Endothelial cell (in vitro differentiated cells): ENCODE measurements around the gene CTNND2. TPM values are rescaled to one million over a fixed set of nuclear protein-coding genes. Genes with fewer than 3 reads are reported as not detected.

ENCODE experiments used
- DNase-seq: peaks from one replicate; pipeline ENCODE4 v3.0.0; 2021; ENCODE audit warnings: low spot score
- H3K27ac Mint-ChIP-seq: one replicate; pipeline ENCODE4 v1.8.0; 2021; ENCODE audit warnings: mixed read lengths, inconsistent platforms; ENCODE audit not compliant: unreplicated experiment
- H3K27me3 Mint-ChIP-seq: one replicate; pipeline ENCODE4 v1.8.0; 2021; ENCODE audit warnings: mild to moderate bottlenecking, moderate library complexity, mixed read lengths, inconsistent platforms; ENCODE audit not compliant: unreplicated experiment
- H3K36me3 Mint-ChIP-seq: one replicate; pipeline ENCODE4 v1.8.0; 2021; ENCODE audit warnings: mild to moderate bottlenecking, low read depth, mixed read lengths, inconsistent platforms; ENCODE audit not compliant: unreplicated experiment
- H3K4me1 Mint-ChIP-seq: one replicate; pipeline ENCODE4 v1.8.0; 2021; ENCODE audit warnings: mild to moderate bottlenecking, mixed read lengths, inconsistent platforms; ENCODE audit not compliant: unreplicated experiment
- H3K4me3 Mint-ChIP-seq: one replicate; pipeline ENCODE4 v1.8.0; 2021; ENCODE audit warnings: mild to moderate bottlenecking, mixed read lengths, inconsistent platforms; ENCODE audit not compliant: unreplicated experiment
- H3K9me3 Mint-ChIP-seq: one replicate; pipeline ENCODE4 v1.8.0; 2021; ENCODE audit warnings: mixed read lengths, inconsistent platforms; ENCODE audit not compliant: unreplicated experiment
- total RNA-seq: library from RNA; stranded (reverse); fragmentation: NEBNext Ultra II Directional; extraction: Animal tissue kit (Norgen Biotek cat#: 25700); gene quantifications from one replicate; pipeline ENCODE4 v1.2.1, GENCODE V29; 2021; ENCODE audit not compliant: unreplicated experiment
- TF ChIP-seq, protein P1 (sequence below): fragments of 200-600 bp; sonication (generic); IDR thresholded peaks from one replicate; pipeline ENCODE4 v1.5.0; 2021; ENCODE audit warnings: antibody characterized with exemption; ENCODE audit not compliant: unreplicated experiment

The CTNND2 gene
- total RNA-seq, 1 donor from 2014 or later = 3.6 TPM

DNA sequence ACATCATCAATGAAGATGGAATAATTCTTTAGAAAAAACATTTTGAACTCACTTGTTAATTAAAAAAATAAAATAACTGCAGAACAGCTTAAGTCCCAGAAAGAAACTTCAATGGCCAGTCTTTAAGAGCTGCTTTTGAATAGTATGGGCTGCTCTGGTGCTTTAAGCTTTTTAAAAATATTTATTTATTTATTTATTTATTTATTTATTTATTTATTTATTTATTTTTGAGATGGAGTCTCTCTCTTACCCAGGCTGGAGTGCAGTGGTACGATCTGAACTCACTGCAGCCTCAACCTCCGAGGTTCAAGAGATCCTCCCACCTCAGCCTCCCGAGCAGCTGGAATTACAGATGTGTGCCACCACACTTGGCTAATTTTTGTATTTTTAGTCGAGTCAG lies 626.9 kb downstream of the CTNND2 start:
- no peaks in the 10 kb centered on the region for H3K9me3 Mint-ChIP-seq
- no peak overlapping the region for H3K27ac Mint-ChIP-seq
- no peak overlapping the region for H3K4me3 Mint-ChIP-seq
- H3K4me1 Mint-ChIP-seq = no peaks in the 10 kb centered on the region
- H3K36me3 Mint-ChIP-seq = peaks cover 7% of the 10 kb centered on the region
- H3K27me3 Mint-ChIP-seq = peaks cover 2% of the 10 kb centered on the region
- TF ChIP-seq, protein P1, sequence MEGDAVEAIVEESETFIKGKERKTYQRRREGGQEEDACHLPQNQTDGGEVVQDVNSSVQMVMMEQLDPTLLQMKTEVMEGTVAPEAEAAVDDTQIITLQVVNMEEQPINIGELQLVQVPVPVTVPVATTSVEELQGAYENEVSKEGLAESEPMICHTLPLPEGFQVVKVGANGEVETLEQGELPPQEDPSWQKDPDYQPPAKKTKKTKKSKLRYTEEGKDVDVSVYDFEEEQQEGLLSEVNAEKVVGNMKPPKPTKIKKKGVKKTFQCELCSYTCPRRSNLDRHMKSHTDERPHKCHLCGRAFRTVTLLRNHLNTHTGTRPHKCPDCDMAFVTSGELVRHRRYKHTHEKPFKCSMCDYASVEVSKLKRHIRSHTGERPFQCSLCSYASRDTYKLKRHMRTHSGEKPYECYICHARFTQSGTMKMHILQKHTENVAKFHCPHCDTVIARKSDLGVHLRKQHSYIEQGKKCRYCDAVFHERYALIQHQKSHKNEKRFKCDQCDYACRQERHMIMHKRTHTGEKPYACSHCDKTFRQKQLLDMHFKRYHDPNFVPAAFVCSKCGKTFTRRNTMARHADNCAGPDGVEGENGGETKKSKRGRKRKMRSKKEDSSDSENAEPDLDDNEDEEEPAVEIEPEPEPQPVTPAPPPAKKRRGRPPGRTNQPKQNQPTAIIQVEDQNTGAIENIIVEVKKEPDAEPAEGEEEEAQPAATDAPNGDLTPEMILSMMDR = no peak
- no peak for DNase-seq

DNA sequence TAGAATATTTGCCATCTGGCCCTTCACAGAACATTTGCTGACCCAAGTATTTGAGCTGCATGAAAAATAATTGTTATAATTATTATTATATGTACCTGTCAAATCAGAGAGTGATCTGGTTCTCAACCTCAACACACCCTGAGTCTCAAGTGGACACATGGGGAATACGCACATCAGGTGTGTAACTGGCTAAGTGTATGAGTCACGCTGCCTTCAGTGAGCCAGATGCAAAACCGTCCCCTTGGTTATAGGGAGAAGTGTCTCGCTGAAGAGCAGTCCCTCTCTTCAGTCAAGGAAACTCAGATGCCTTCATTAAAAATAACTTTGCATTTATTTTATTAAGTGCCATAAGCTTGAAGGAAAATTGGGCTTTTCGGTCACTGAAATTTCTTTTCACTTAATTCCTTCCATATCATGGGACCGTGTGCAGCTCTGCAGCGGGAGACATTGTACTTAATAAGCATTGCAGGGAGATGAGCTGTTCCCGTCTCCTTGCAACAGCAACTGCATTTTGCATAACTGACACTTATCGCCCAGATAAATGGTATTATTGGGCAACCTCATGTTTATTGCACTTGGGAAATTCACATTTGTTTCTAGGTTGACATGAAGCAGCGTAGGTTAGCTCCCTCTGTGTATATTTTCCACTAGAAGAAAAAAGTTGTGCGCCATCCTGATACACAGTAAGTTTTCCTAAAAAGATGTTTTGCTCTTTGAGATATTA lies 630.9 kb downstream of the CTNND2 start:
- TF ChIP-seq, protein P1 = no peak
- DNase-seq = no peak
- no peaks in the 10 kb centered on the region for H3K4me1 Mint-ChIP-seq

DNA sequence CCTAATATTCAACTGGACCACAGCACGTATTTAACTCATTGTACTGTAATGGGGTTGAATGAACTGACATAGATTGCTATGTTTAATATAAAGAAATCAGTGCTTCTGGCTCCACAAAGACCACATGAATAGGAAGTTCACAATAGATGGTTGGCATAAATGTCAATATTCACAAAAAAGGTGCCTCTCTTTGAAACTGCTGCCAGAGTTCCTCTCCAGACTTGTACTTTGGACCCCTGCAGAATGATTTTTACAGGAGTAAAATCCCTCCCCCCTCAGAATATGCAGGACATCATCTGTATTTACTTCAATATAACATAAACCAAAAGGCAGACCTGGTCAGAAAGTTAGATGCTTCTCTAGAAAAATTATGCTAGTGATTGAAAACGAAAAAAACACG lies 634.7 kb downstream of the CTNND2 start:
- H3K9me3 Mint-ChIP-seq = no peaks in the 10 kb centered on the region
- TF ChIP-seq, protein P1 = no peak
- no peak overlapping the region for H3K27ac Mint-ChIP-seq

More for the DNA sequence above, 630.9 kb downstream of the CTNND2 start:
- no peak overlapping the region for H3K27ac Mint-ChIP-seq
- H3K4me3 Mint-ChIP-seq = no peak overlapping the region
- H3K36me3 Mint-ChIP-seq = no peaks in the 10 kb centered on the region
- no peaks in the 10 kb centered on the region for H3K27me3 Mint-ChIP-seq
- H3K9me3 Mint-ChIP-seq = no peaks in the 10 kb centered on the region

DNA sequence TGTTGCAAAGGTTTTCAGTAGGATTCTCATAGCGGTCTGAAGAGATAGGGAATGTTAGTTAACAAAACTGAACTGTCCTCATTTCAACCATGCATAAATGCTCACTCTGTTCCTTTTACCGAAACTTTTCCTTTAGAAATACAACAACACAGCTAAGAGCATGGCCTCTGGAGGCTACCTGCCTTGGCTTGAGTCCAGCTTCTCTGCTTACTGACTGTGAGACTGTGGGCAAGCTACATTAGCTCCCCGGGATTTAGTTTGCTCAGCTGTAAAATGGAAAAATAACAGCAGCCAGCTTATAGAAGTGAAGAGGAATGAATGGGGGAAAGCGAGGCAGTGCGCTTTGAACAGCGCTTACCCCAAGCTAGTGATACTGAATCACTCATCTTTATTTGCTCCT lies 635.4 kb downstream of the CTNND2 start:
- DNase-seq = no peak
- no peaks in the 10 kb centered on the region for H3K9me3 Mint-ChIP-seq
- TF ChIP-seq, protein P1 = no peak
- no peaks in the 10 kb centered on the region for H3K4me1 Mint-ChIP-seq
- H3K27ac Mint-ChIP-seq = no peak overlapping the region
- no peaks in the 10 kb centered on the region for H3K36me3 Mint-ChIP-seq
- H3K27me3 Mint-ChIP-seq = no peaks in the 10 kb centered on the region
- no peak overlapping the region for H3K4me3 Mint-ChIP-seq

More for the DNA sequence above, 634.7 kb downstream of the CTNND2 start:
- Mint-ChIP-seq H3K36me3 (no peaks in the 10 kb centered on the region), H3K4me1 (no peaks in the 10 kb centered on the region), H3K27me3 (no peaks in the 10 kb centered on the region), H3K4me3 (no peak overlapping the region)
- DNase-seq = no peak

DNA sequence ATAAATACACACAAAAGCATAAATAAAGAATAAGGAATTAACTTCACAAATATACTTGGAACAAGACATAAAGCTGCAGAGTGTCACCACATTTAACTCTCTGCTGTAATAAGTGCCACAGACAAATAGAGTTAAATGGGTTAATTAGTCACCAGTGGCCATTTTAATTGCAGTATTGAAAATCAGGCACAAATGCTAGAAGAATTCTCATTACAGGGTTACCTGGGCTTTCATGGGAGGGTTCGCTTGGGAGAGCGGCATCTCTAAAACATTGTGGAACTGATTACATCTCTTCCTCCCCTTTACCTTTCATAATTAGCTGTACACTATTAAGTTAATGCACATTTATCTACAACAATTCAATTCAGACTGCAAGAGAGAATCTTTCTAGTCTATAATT lies 637.9 kb downstream of the CTNND2 start:
- Mint-ChIP-seq H3K4me3 (no peak overlapping the region), H3K4me1 (no peaks in the 10 kb centered on the region), H3K27me3 (no peaks in the 10 kb centered on the region), H3K27ac (no peak overlapping the region), H3K36me3 (no peaks in the 10 kb centered on the region), H3K9me3 (no peaks in the 10 kb centered on the region)
- no peak for DNase-seq
- TF ChIP-seq, protein P1 = no peak
